GM12878 (cell line): Measurements from ENCODE around the gene EEFSEC. TPM values are rescaled to one million over a fixed set of nuclear protein-coding genes. Genes with fewer than 3 reads are reported as not detected.

ENCODE experiments used
- ATAC-seq: fragments of 200-7000 bp; cut with Tn5 transposase; 3 replicates; pipeline ENCODE4 v1.9.1; 2020; ENCODE audit warnings: mild to moderate bottlenecking, moderate library complexity
- BruUV-seq: library from RNA; stranded (reverse); fragments of 400-500 nt; replicated peaks from 2 replicates; lab custom pipeline; 2021; lab: Mats Ljungman, UMichigan
- CTCF ChIA-PET: fragments of 300-600 bp; sonication (Branson Sonifier 250); formaldehyde crosslinking; extraction: SDS; loops from one replicate; lab custom pipeline; 2021; ENCODE audit warnings: inconsistent platforms; lab: Yijun Ruan, JAX
- POLR2A ChIA-PET: fragments of 350-600 bp; formaldehyde crosslinking; extraction: SDS; loops from one replicate; lab custom pipeline; 2021; ENCODE audit warnings: inconsistent platforms; lab: Charles Lee
- RAD21 ChIA-PET: fragments of 300-600 bp; sonication (Branson Sonifier 250); formaldehyde crosslinking; loops from one replicate; lab custom pipeline; 2023; ENCODE audit warnings: antibody characterized with exemption; ENCODE audit not compliant: unreplicated experiment; lab: Charles Lee
- SMC1A ChIA-PET: fragments of 300-600 bp; sonication (Branson Sonifier 250); formaldehyde crosslinking; loops from one replicate; lab custom pipeline; 2023; ENCODE audit not compliant: unreplicated experiment, uncharacterized antibody; lab: Charles Lee
- DNase-seq: peaks from one replicate; pipeline ENCODE4 v3.0.0-alpha.2; 2011; ENCODE audit warnings: low read depth, low spot score
- FAIRE-seq: peaks from 3 replicates; lab custom pipeline; 2011; peaks lifted over from hg19 to GRCh38; lab: Jason Lieb, UNC
- H2AFZ ChIP-seq: 2 replicates; pipeline ENCODE4 v1.6.0; 2011; ENCODE audit warnings: low read depth, low read length, control low read depth; ENCODE audit not compliant: control insufficient read depth
- H3K27ac ChIP-seq: 2 replicates; pipeline ENCODE4 v1.5.1; 2011; ENCODE audit warnings: control low read depth; ENCODE audit not compliant: control insufficient read depth, insufficient read depth
- H3K27me3 ChIP-seq, 2 experiments: replicated peaks in 1 of 2; 2 replicates each; pipeline versions ENCODE4 v1.6.0 to v1.6.1; 2011; ENCODE audit warnings: low read length in 1 of 2; ENCODE audit not compliant: control insufficient read depth in 2 of 2, insufficient read depth in 2 of 2
- H3K36me3 ChIP-seq, 2 experiments: 2 replicates each; pipeline ENCODE4 v1.5.1; 2011; ENCODE audit warnings: low read length in 1 of 2; ENCODE audit not compliant: control insufficient read depth in 2 of 2, insufficient read depth in 2 of 2
- H3K4me1 ChIP-seq: 2 replicates; pipeline ENCODE4 v1.6.1; 2011; ENCODE audit warnings: mild to moderate bottlenecking, low read length, moderate library complexity, mixed read lengths; ENCODE audit not compliant: control insufficient read depth, insufficient read depth
- H3K4me2 ChIP-seq: 2 replicates; pipeline ENCODE4 v1.6.0; 2011; ENCODE audit warnings: control low read depth; ENCODE audit not compliant: control insufficient read depth, insufficient read depth
- H3K4me3 ChIP-seq: fragments of 200-600 bp; sonication (generic); 2 replicates; pipeline ENCODE4 v1.5.1; 2016
- H3K79me2 ChIP-seq: 2 replicates; pipeline ENCODE4 v1.6.0; 2011; ENCODE audit warnings: low read length; ENCODE audit not compliant: control insufficient read depth, insufficient read depth
- H3K9ac ChIP-seq: 2 replicates; pipeline ENCODE4 v1.8.0; 2011; ENCODE audit warnings: low read length, control low read depth, mixed read lengths; ENCODE audit not compliant: control insufficient read depth, insufficient read depth
- H3K9me3 ChIP-seq: replicated peaks from 3 replicates; pipeline ENCODE4 v1.5.1; 2011; ENCODE audit warnings: mild to moderate bottlenecking, low read length; ENCODE audit not compliant: control insufficient read depth, insufficient read depth
- H4K20me1 ChIP-seq: 2 replicates; pipeline ENCODE4 v1.6.0; 2011; ENCODE audit not compliant: control insufficient read depth, insufficient read depth
- E2F8 ChIP-seq: fragments of 450-650 bp; IDR thresholded peaks from 2 replicates; pipeline ENCODE4 v1.6.1; 2018; ENCODE audit warnings: mild to moderate bottlenecking, low read depth, moderate library complexity; ENCODE audit not compliant: partially characterized antibody
- EGR1 ChIP-seq, 2 experiments: IDR thresholded peaks; 1 replicate in 1 of 2; 2 replicates in 1 of 2; pipeline ENCODE4 v1.6.1; 2011 to 2012; ENCODE audit warnings: low read depth in 2 of 2, low read length in 2 of 2, borderline replicate concordance in 1 of 2, mild to moderate bottlenecking in 1 of 2, moderate library complexity in 1 of 2
- IRF3 ChIP-seq: fragments of 450-650 bp; IDR thresholded peaks from 2 replicates; pipeline ENCODE4 v1.6.1; 2014; ENCODE audit warnings: mild to moderate bottlenecking
- SP1 ChIP-seq: IDR thresholded peaks from one replicate; pipeline ENCODE4 v1.6.1; 2011; ENCODE audit warnings: low read depth, low read length
- STAT1 ChIP-seq: fragments of 450-650 bp; conservative IDR thresholded peaks from 2 replicates; pipeline ENCODE4 v1.6.1; 2014; ENCODE audit warnings: antibody characterized with exemption, mild to moderate bottlenecking
- WGBS: methylation state at CpG from one replicate; pipeline ENCODE4 v1.1.6; 2016; ENCODE audit warnings: low lambda C conversion rate; ENCODE audit not compliant: insufficient replicate concordance, insufficient coverage; ENCODE audit errors: missing lambda C conversion rate; 5-methylcytosine and 5-hydroxymethylcytosine counted together
- in situ Hi-C: fragments of 300-500 bp; cut with MboI; formaldehyde crosslinking; loops from 9 replicates; pipeline ENCODE4 v1.14.3; 2018; ENCODE audit warnings: mixed read lengths
- intact Hi-C: fragments of 100-400 bp; cut with micrococcal nuclease; formaldehyde crosslinking; loops from one replicate; pipeline ENCODE4 v1.14.2; 2022; ENCODE audit not compliant: unreplicated experiment
- polyA plus RNA-seq, 11 experiments: library from polyadenylated mRNA; depleted of rRNA in 4 of 11; unstranded in 6 of 11; stranded (reverse) in 5 of 11; fragments of >200 nt; fragmentation: Nextera tagmentation in 4 of 11; fragmentation: Illumina TruSeq in 1 of 11; extraction: Ambion mirVana in 4 of 11; extraction: Trizol in 1 of 11; gene quantifications; 1 replicate in 1 of 11; 2 replicates in 10 of 11; pipeline versions ENCODE4 v1.2.1 to v1.2.3, GENCODE V29; 2011 to 2016; ENCODE audit warnings: inconsistent platforms in 2 of 11, missing spikeins in 2 of 11, low read depth in 1 of 11
- total RNA-seq, 4 experiments: library from RNA; depleted of rRNA in 3 of 4; stranded (reverse); fragments of >200 nt in 3 of 4; fragmentation: Illumina TruSeq in 1 of 4; extraction: Trizol in 1 of 4; gene quantifications; 2 replicates each; pipeline versions ENCODE4 v1.2.1 to v1.2.3, GENCODE V29; 2013 to 2021
- TF ChIP-seq, protein P1 (sequence below): fragments of 450-650 bp; formaldehyde crosslinking; IDR thresholded peaks from 2 replicates; pipeline ENCODE4 v1.4.0; 2022; ENCODE audit warnings: mild to moderate bottlenecking, moderate library complexity
- TF ChIP-seq, protein P2 (sequence below): IDR thresholded peaks from 2 replicates; pipeline ENCODE4 v1.6.1; 2011; ENCODE audit warnings: mild to moderate bottlenecking, low read depth, low read length, moderate library complexity; ENCODE audit not compliant: insufficient replicate concordance
- TF ChIP-seq, protein P3 (sequence below): fragments of 450-650 bp; IDR thresholded peaks from 2 replicates; pipeline ENCODE4 v1.6.1; 2017; ENCODE audit warnings: mild to moderate bottlenecking

EEFSEC gene
- total and polyA plus RNA-seq, 10 of the 15 experiments (the other 5 are each of a cell fraction or from before 2014, with no cell fraction given): 0.29 to 29.1 (median 16.1) TPM

DNA sequence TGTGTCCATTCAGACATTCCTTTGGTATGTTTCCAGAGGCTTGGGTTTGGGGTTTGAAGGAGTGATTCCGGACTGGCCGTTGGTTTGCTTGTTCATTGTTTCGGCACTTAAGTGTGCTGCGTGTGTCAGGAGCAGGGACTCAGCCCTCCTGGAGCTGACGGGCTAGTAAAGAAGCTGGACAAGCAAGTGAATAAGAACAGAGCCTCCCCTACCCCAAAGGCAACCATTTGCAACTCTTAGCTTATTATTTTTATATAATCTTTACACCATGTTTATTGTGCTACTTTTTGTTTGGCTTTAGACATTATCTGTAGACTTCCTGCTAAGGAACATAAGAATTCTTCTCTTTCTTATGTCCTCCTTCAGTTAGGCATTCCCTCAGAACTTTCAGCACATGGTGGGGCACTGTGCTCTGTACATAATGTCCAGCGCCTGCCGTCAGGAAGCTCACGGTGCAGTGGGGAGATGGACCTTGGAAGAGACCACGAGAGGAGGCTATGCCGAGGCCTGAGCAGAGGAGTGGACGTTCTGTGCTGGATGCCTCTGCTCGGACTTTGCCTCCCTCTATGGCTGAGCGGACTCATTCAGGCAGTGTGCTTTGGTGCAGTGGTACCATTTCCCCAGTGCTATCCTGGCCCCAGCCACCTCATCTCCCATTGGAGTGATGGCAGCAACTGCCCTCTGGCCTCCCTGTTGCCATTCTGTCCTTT, 65.4 kb downstream of the EEFSEC start (continued):
- no peak for TF ChIP-seq E2F8

DNA sequence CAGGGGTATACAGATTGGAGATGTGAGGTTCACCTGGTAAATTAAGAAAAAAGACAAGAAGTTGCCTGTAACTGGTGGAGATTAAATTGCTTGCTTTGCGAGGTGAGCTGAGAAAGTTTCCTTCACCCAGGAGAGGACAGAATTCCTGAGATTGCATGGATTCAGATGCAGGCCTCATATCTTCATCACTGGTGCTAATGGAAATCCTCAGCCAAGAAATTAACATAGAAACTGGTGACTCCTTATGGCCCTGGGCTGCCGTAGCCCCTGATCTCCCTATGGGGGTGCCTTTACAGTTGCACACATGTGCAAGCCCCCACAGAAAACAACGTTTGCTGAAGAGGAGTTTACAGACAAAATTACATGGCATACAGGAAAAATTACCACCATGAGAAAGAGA, 68.0 kb downstream of the EEFSEC start:
- H2AFZ ChIP-seq: no peak overlapping the region
- ATAC-seq: no peak
- WGBS: 94% methylated on average over 3 of the region's 3 CpGs
- H3K4me2 ChIP-seq: no peak overlapping the region
- H3K79me2 ChIP-seq: no peaks in the 10 kb centered on the region; the same call in 1 of the 2 replicates
- SMC1A ChIA-PET: no interaction called here
- POLR2A ChIA-PET: no interaction called here
- CTCF ChIA-PET: no interaction called here
- intact Hi-C loops: loop anchor here (10.0 kb wide), 1 partner anchor 273 kb away; the partner anchor contains the start of gene GATA2
- H3K9ac ChIP-seq: no peak overlapping the region
- RAD21 ChIA-PET: no interaction called here
- no peaks in the 10 kb centered on the region for H3K27me3 ChIP-seq
- peaks cover 0 to 4% of the 10 kb centered on the region in 2 experiments; a peak in 1 of 4 replicates for H3K36me3 ChIP-seq
- H4K20me1 ChIP-seq: no peaks in the 10 kb centered on the region
- H3K9me3 ChIP-seq: peaks cover 9% of the 10 kb centered on the region; the same call in 2 of the 3 replicates
- no TSS peak for BruUV-seq
- in situ Hi-C loops: no loop called here
- H3K4me3 ChIP-seq: no peak overlapping the region
- H3K27ac ChIP-seq: no peak overlapping the region
- no peak for DNase-seq
- no peak for FAIRE-seq
- peaks cover 8% of the 10 kb centered on the region for H3K4me1 ChIP-seq
- no peak for TF ChIP-seq IRF3
- TF ChIP-seq, protein P1, sequence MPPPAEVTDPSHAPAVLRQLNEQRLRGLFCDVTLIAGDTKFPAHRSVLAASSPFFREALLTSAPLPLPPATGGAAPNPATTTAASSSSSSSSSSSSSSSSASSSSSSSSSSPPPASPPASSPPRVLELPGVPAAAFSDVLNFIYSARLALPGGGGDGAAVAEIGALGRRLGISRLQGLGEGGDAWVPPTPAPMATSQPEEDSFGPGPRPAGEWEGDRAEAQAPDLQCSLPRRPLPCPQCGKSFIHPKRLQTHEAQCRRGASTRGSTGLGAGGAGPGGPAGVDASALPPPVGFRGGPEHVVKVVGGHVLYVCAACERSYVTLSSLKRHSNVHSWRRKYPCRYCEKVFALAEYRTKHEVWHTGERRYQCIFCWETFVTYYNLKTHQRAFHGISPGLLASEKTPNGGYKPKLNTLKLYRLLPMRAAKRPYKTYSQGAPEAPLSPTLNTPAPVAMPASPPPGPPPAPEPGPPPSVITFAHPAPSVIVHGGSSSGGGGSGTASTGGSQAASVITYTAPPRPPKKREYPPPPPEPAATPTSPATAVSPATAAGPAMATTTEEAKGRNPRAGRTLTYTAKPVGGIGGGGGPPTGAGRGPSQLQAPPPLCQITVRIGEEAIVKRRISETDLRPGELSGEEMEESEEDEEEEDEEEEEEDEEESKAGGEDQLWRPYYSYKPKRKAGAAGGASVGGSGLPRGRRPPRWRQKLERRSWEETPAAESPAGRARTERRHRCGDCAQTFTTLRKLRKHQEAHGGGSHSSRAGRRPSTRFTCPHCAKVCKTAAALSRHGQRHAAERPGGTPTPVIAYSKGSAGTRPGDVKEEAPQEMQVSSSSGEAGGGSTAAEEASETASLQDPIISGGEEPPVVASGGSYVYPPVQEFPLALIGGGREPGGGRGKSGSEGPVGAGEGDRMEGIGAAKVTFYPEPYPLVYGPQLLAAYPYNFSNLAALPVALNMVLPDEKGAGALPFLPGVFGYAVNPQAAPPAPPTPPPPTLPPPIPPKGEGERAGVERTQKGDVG (CRISPR knock-in tag): no peak
- TF ChIP-seq EGR1 (IDR thresholded peaks at IDR 0.05; ENCODE audit: borderline replicate concordance in 1 of 2, low read depth in 2 of 2, low read length in 2 of 2): no peak
- TF ChIP-seq, protein P2, sequence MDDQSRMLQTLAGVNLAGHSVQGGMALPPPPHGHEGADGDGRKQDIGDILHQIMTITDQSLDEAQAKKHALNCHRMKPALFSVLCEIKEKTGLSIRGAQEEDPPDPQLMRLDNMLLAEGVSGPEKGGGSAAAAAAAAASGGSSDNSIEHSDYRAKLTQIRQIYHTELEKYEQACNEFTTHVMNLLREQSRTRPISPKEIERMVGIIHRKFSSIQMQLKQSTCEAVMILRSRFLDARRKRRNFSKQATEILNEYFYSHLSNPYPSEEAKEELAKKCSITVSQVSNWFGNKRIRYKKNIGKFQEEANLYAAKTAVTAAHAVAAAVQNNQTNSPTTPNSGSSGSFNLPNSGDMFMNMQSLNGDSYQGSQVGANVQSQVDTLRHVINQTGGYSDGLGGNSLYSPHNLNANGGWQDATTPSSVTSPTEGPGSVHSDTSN: no peak
- TF ChIP-seq, protein P3, sequence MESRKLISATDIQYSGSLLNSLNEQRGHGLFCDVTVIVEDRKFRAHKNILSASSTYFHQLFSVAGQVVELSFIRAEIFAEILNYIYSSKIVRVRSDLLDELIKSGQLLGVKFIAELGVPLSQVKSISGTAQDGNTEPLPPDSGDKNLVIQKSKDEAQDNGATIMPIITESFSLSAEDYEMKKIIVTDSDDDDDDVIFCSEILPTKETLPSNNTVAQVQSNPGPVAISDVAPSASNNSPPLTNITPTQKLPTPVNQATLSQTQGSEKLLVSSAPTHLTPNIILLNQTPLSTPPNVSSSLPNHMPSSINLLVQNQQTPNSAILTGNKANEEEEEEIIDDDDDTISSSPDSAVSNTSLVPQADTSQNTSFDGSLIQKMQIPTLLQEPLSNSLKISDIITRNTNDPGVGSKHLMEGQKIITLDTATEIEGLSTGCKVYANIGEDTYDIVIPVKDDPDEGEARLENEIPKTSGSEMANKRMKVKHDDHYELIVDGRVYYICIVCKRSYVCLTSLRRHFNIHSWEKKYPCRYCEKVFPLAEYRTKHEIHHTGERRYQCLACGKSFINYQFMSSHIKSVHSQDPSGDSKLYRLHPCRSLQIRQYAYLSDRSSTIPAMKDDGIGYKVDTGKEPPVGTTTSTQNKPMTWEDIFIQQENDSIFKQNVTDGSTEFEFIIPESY: no peak
- TF ChIP-seq STAT1: no peak
- no peak for TF ChIP-seq SP1
